Measurements from ENCODE around the gene MAEL.

DNA sequence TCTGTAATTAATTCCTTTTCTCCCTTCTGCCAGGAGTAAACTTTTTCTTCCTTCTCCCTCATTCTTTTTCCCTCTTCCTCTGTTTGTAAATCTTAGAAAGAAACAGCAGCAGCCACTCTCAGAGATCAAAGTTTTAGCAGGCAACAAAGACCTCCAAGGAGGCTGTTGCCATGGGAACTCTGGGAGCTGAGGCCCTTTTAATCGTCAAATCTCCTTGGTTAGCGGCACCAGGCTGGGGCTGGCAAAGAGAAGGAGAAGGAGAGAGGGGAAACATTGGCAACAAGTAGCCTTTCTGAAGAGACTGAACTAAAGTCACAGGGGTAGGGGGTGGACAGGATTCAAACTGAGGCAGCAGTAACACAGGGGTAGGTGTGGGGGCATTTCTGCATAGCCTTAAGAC lies 38.9 kb upstream of the MAEL start:
- no peak for TF ChIP-seq CTCF (IDR thresholded peaks at IDR 0.05; ENCODE audit: low read depth, low read length)
- TF ChIP-seq EZH2phosphoT487 (IDR thresholded peaks at IDR 0.05; ENCODE audit: low read depth), result no peak

Measured in OCI-LY3 (cell line).